Testis (tissue), 3 donors: ENCODE measurements around the gene RAB13. TPM values are rescaled to one million over a fixed set of nuclear protein-coding genes. Genes with fewer than 3 reads are reported as not detected.
A peak's percentile ranks its signal among the peaks of the same experiment; 100 is the strongest.

Experiments used
- DNase-seq: peaks from one replicate; pipeline ENCODE4 v3.0.0-alpha.2; 2019
- H3K27ac ChIP-seq, 2 donors: fragments of 200-600 bp; sonication (generic); one replicate each; pipeline ENCODE4 v1.5.1; 2019
- H3K27me3 ChIP-seq: fragments of 200-600 bp; sonication (generic); one replicate; pipeline ENCODE4 v1.5.1; 2019
- H3K36me3 ChIP-seq: fragments of 200-600 bp; sonication (generic); one replicate; pipeline ENCODE4 v1.5.1; 2017; ENCODE audit warnings: low read depth; ENCODE audit errors: missing control alignments
- H3K4me1 ChIP-seq: fragments of 200-600 bp; sonication (generic); one replicate; pipeline ENCODE4 v1.5.1; 2019
- H3K4me3 ChIP-seq, 2 donors: fragments of 200-600 bp; sonication (generic); one replicate each; pipeline ENCODE4 v1.5.1; 2017 to 2019
- H3K9me3 ChIP-seq: fragments of 200-600 bp; sonication (generic); one replicate; pipeline ENCODE4 v1.5.1; 2017
- CTCF ChIP-seq, 3 experiments: fragments of 450-650 bp in 2 of 3; fragments of 200-600 bp in 1 of 3; sonication (generic) in 1 of 3; IDR thresholded peaks; one replicate each; pipeline ENCODE4 v1.5.1; 2016 to 2019; ENCODE audit warnings: antibody characterized with exemption in 3 of 3, mild to moderate bottlenecking in 2 of 3, moderate library complexity in 1 of 3
- POLR2A ChIP-seq: fragments of 450-650 bp; IDR thresholded peaks from one replicate; pipeline ENCODE4 v1.6.1; 2017; ENCODE audit warnings: antibody characterized with exemption, mild to moderate bottlenecking, moderate library complexity
- WGBS, 2 donors: methylation state at CpG; one replicate each; pipeline ENCODE4 v1.1.5; 2018; 5-methylcytosine and 5-hydroxymethylcytosine counted together
- intact Hi-C: fragments of 100-400 bp; cut with DNase I; formaldehyde crosslinking; loops from one replicate; pipeline ENCODE4 v1.15.1; 2023; ENCODE audit warnings: low total_unique reads
- polyA plus RNA-seq: library from polyadenylated mRNA; stranded (reverse); fragments of 350-450 nt; fragmentation: Illumina TruSeq; extraction: RNeasy Lipid Tissue Mini Kit (QIAGEN cat#74804); gene quantifications from one replicate; pipeline ENCODE4 v1.2.3, GENCODE V29; 2014; ENCODE audit warnings: low read depth, low replicate concordance; ENCODE audit not compliant: insufficient read depth
- total RNA-seq, 2 donors: library from RNA; depleted of rRNA; stranded (reverse); fragments of >200 nt; gene quantifications; one replicate each; pipeline ENCODE4 v1.2.3, GENCODE V29; 2016

Gene RAB13
- total and polyA plus RNA-seq, 3 donors from 2014 or later: 37.6 to 82.8 (median 45.2) TPM

GRCh38 chr1:153977250-153978240 lies 8.6 kb downstream of the RAB13 start, which contains the start of gene JTB:
JTB (minus strand) TSS chr1:153977674; CDS start chr1:153977252, 422 bp downstream.
- peak within 1 kb of the TSS; percentile 88 to 92 for H3K27ac ChIP-seq
- TF ChIP-seq POLR2A (peak; percentile 22), CTCF (IDR thresholded peaks at IDR 0.05) (peak in 1 of 3 experiments; percentile 7)
- 0% methylated on average over 13 to 61 of the region's 75 CpGs for WGBS, 2 donors
- intact Hi-C loops: no loop called here
- no peaks in the 10 kb centered on the region for H3K27me3 ChIP-seq
- H3K9me3 ChIP-seq: no peaks in the 10 kb centered on the region
- peak within 1 kb of the TSS; percentile 83 for H3K4me3 ChIP-seq
- no peaks in the 10 kb centered on the region for H3K36me3 ChIP-seq
- peaks cover 7% of the 10 kb centered on the region for H3K4me1 ChIP-seq
- peak; percentile 97 for DNase-seq

- peak overlapping the region; percentile 83 for H3K4me3 ChIP-seq
- intact Hi-C loops: no loop called here
- DNase-seq: no peak
- peaks cover 7% of the 10 kb centered on the region for H3K4me1 ChIP-seq
- H3K36me3 ChIP-seq: no peaks in the 10 kb centered on the region
- H3K9me3 ChIP-seq: no peaks in the 10 kb centered on the region
- WGBS, 2 donors: 0 to 1% methylated on average over 10 to 16 of the region's 16 CpGs
- no peaks in the 10 kb centered on the region for H3K27me3 ChIP-seq
- TF ChIP-seq CTCF (IDR thresholded peaks at IDR 0.05) (no peak), POLR2A (no peak)
- H3K27ac ChIP-seq: peak overlapping the region; percentile 88 to 92
Observed at GRCh38 chr1:153976819-153977249, 9.3 kb downstream of the RAB13 start.

GRCh38 chr1:153973525-153973924 lies 12.6 kb downstream of the RAB13 start:
- peaks cover 14% of the 10 kb centered on the region for H3K4me1 ChIP-seq
- H3K36me3 ChIP-seq: no peaks in the 10 kb centered on the region
- no peak overlapping the region for H3K4me3 ChIP-seq
- intact Hi-C loops: no loop called here
- H3K9me3 ChIP-seq: no peaks in the 10 kb centered on the region
- H3K27ac ChIP-seq: no peak overlapping the region
- 70 to 84% methylated on average over 7 of the region's 7 CpGs for WGBS, 2 donors
- DNase-seq: no peak
- no peaks in the 10 kb centered on the region for H3K27me3 ChIP-seq
- TF ChIP-seq CTCF (IDR thresholded peaks at IDR 0.05) (no peak), POLR2A (no peak)

- no peaks in the 10 kb centered on the region for H3K36me3 ChIP-seq
- no peak overlapping the region for H3K4me3 ChIP-seq
- H3K9me3 ChIP-seq: no peaks in the 10 kb centered on the region
- TF ChIP-seq POLR2A (no peak), CTCF (IDR thresholded peaks at IDR 0.05) (no peak)
- WGBS, 2 donors: 92 to 93% methylated on average over 3 of the region's 3 CpGs
- no peaks in the 10 kb centered on the region for H3K27me3 ChIP-seq
- no peak overlapping the region for H3K27ac ChIP-seq
- peaks cover 19% of the 10 kb centered on the region for H3K4me1 ChIP-seq
- no peak for DNase-seq
- intact Hi-C loops: no loop called here
Observed at GRCh38 chr1:153973071-153973470, 13.1 kb downstream of the RAB13 start.
